Measurements from ENCODE around the gene ZDHHC6.

- TF ChIP-seq CTCF (IDR thresholded peaks at IDR 0.05) (no peak), POLR2A (IDR thresholded peaks at IDR 0.05) (no peak), EP300 (IDR thresholded peaks at IDR 0.05) (no peak)
Measured at GRCh38 chr10:112429654-112430230, 17.0 kb downstream of the ZDHHC6 start.

Data from tibial nerve (tissue), 4 donors.